IPS-15b (cell line): ENCODE measurements around the gene RAB40B.

Source experiments
- H3K27me3 ChIP-seq: one replicate; pipeline ENCODE4 v1.6.1; 2013; ENCODE audit warnings: low read length; ENCODE audit not compliant: control insufficient read depth, insufficient read depth
- H3K36me3 ChIP-seq: one replicate; pipeline ENCODE4 v1.6.1; 2013; ENCODE audit warnings: low read length; ENCODE audit not compliant: control insufficient read depth, insufficient read depth
- H3K4me1 ChIP-seq: one replicate; pipeline ENCODE4 v1.6.1; 2013; ENCODE audit warnings: mild to moderate bottlenecking, low read length; ENCODE audit not compliant: control insufficient read depth, insufficient read depth
- H3K4me3 ChIP-seq: one replicate; pipeline ENCODE4 v1.5.1; 2013; ENCODE audit warnings: low read depth, low read length
- H3K9ac ChIP-seq: one replicate; pipeline ENCODE4 v1.6.1; 2013; ENCODE audit warnings: low read depth, mild to moderate bottlenecking, low read length
- H3K9me3 ChIP-seq: one replicate; pipeline ENCODE4 v1.6.1; 2013; ENCODE audit warnings: mild to moderate bottlenecking, low read length; ENCODE audit not compliant: control insufficient read depth, insufficient read depth

Gene RAB40B

DNA sequence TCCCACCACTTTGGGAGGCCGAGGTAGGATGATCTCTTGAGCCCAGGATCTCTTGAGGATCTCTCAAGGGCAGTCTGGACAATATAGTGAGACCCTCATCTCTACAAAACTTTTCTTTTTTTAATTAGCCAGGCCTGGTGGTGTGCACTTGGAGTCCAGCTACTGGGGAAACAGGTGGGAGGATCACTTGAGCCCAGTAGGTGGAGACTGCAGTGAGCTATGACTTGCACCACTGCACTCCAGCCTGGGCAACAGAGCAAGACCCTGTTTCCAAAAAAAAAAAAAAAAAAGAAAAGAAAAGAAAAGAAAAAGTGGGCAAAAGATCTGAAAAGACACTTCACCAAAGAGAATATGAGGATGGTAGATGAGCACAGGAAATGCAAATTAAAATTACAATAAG, 15.0 kb downstream of the RAB40B start:
- Histone ChIP-seq H3K4me3 (no peak overlapping the region), H3K9me3 (no peaks in the 10 kb centered on the region), H3K36me3 (no peaks in the 10 kb centered on the region), H3K27me3 (no peaks in the 10 kb centered on the region), H3K9ac (no peak overlapping the region), H3K4me1 (no peaks in the 10 kb centered on the region)

DNA sequence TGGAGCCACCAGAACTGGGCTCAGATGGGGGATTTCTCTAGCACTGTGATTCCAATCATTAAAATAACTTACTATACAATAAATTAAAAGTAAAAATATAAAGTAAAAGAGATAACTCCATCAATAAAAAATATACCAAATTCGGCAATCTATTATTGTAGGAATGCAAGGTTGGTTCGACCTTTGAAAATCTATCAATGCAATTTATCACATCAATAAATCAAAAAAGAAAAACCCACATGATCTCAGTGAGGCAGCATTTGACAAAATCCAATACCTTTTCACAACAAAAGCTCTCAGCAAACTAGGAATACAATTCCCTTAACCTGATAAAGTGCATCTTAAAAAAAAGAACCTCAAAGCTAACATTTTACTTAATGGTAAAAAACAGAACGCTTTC, 17.0 kb downstream of the RAB40B start:
- Histone ChIP-seq H3K27me3 (no peaks in the 10 kb centered on the region), H3K9ac (no peak overlapping the region), H3K9me3 (no peaks in the 10 kb centered on the region), H3K4me1 (no peaks in the 10 kb centered on the region), H3K4me3 (no peak overlapping the region), H3K36me3 (no peaks in the 10 kb centered on the region)

DNA sequence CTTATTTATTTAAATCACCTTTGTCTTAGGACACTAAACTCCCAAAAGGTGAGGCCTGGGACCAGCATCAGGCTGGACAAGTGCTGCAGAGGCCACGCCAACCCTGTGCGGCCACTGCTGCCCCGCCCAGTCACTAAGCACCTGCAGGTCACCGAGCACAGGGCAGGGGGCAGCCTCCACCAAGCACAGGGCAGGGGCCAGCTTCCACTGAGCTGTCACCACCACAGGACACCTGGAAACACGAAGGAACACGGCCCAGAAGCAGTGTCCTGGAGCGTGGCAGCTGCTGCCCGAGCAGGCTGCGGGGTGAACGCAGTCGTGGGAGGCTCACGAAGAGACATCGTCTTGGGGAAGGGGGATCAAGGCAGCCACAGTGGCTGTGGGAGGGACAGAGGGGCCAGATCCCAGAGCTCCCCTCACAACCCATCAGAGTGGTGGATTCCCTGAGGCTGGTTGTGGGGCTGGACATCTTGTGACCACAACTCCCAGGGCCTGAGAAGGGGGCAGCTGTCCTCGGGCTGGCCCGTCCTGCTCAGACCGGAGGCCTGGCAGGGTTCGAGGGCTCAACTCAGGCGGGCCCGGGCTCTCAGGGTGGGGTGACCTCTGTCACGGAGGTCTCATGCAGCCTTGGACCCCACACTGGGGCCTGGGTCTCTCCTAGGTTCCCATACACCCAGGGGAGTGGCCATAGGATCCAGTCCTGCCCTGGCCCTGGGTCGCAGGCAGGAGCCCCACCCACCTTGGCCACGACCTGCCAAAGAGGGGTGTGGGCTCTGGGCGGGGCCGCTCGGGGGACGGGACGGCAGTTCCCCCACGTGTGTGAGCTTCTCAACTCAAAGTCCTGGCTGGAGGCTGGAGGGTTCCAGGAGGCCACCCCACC, 18.7 kb downstream of the RAB40B start:
- H3K36me3 ChIP-seq = no peaks in the 10 kb centered on the region

DNA sequence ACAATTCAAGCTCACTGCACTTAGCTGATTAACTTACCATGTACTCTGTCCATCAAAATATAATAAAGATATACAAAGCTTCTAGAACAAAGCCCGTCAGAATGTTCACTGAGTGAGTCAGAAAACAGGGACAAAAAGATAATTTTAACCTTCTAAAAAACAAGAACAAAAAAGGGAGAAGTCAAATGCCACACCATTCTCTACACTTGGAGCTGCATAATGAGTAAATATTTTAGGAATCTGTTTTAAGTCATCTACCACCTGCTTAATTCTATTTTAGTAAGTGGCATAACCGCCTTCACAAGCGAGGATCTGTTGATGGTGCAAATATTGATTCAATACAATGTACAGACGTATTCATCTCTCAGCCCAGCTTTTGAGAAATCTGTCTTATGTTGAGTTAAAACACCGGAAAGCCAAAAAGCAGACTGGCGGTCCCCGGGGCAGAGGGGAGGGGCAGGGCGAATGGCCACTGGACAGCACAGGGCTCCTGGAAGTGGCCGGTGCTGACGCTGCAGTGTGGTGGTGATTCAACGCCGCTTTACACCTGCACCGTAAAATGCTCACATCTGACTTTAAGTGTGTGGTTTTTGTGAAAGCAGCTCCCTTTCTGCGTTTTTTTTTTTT, 20.1 kb downstream of the RAB40B start:
- no peaks in the 10 kb centered on the region for H3K4me1 ChIP-seq
- no peak overlapping the region for H3K9ac ChIP-seq
- no peaks in the 10 kb centered on the region for H3K27me3 ChIP-seq
- no peak overlapping the region for H3K4me3 ChIP-seq
- no peaks in the 10 kb centered on the region for H3K36me3 ChIP-seq
- H3K9me3 ChIP-seq = no peaks in the 10 kb centered on the region

More for the DNA sequence above, 18.7 kb downstream of the RAB40B start:
- H3K9me3 ChIP-seq = no peaks in the 10 kb centered on the region
- no peaks in the 10 kb centered on the region for H3K27me3 ChIP-seq
- no peak overlapping the region for H3K4me3 ChIP-seq
- H3K9ac ChIP-seq = no peak overlapping the region
- no peaks in the 10 kb centered on the region for H3K4me1 ChIP-seq

DNA sequence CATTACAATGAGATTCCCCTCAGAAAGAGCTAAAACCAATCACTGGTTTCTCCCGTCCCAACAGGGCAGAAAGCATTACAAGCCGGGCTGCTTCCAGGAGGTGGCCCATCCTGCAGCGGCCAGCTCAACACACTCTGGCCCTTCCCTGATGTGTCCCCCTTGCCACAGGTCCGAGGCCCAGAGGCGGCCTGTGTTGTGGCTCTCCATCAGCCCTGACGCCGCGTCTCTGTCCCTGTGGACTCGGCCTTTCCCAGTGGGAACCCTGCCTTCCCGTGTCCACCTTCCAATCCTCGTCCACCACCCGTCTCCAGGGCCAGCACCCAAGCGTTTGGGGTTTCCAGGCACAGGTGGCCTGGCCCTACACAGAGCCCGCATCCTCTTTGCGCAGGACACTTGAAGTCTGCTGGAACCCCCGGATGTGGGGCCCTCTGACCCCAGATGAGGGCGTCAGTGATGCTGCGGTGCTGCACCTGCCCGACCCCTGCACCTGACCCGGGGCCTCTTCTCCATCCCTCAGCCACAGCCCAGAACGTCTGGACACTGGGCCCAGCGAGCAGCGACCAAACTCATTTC, 21.1 kb downstream of the RAB40B start:
- H3K9ac ChIP-seq = no peak overlapping the region
- no peaks in the 10 kb centered on the region for H3K27me3 ChIP-seq
- H3K9me3 ChIP-seq = no peaks in the 10 kb centered on the region
- H3K4me3 ChIP-seq = no peak overlapping the region
- H3K36me3 ChIP-seq = no peaks in the 10 kb centered on the region
- H3K4me1 ChIP-seq = no peaks in the 10 kb centered on the region

DNA sequence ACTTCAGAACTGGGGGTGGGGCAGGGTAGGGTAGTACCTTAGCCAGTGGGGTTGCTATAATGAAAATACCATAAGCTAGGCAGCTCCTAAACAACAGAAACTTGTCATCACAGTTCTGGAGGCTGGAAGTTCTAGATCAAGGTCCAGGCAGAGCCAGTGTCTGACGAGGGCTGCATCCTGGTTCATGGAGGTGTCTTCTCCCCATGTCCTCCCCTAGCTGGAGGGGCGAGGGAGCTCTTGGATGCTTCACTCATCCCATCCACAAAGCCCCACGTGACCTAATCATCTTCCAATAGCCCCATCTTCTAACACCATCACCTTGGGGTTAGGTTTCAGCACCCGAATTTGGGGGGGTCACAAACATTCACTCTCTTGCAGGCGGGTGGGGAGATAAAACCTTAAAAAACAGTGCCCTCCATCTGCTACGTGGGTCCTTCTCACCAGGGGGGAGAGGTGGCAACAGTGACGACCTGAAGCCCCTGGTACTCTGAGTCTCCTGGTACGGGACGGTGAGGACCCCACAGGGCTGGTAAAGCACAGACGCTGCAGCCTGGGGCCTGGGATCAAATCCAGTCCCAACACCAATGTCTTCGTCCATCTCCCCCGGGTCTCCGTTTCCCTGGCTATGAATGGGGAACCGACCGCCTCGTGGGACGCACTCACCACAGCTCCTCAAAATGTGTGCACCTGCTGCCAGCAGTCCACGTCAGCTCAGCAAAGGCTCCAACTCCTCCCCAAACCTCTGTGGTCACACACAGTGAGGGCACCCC, 22.8 kb downstream of the RAB40B start:
- Histone ChIP-seq H3K4me1 (no peaks in the 10 kb centered on the region), H3K4me3 (no peak overlapping the region), H3K9ac (no peak overlapping the region), H3K36me3 (no peaks in the 10 kb centered on the region), H3K27me3 (no peaks in the 10 kb centered on the region), H3K9me3 (no peaks in the 10 kb centered on the region)

DNA sequence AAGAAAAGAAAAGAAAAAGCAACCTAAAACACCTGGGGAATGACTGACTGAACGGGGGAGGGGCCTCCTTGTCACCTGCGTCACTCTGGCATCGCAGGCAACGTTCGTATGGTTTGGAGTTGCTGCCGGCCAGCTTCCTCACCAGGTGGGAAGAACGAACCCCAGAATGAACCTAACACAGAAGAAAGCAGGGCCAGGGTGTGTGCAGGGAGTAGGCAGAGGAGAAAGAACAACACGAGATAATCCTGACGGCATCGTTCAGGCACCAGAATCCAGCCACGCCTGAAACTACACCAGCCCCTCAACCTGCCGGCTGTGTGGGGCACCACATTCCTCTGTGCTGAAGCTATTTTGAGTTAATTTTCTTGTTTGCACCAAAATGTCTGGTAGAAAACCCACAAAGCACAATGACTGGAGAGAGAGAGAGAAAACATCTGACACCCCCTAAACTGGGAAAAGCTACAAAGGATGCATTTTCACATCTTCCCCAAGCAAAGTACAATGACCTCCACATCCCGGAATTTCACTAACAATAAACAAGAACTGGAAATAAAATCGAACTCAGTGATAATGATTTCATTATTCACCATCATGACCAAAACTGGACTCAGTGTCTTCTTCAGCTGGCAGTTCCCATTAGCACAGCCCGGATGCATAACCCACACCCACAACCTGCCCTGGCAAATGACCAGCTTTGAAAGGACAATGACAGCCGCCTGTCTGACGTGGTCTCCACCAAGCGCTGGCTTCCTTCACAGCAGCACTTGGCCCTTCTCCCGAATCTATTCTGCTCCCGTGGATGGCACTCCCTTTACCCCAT, 23.6 kb downstream of the RAB40B start:
- Histone ChIP-seq H3K36me3 (no peaks in the 10 kb centered on the region), H3K9ac (no peak overlapping the region), H3K27me3 (no peaks in the 10 kb centered on the region), H3K4me3 (no peak overlapping the region), H3K9me3 (no peaks in the 10 kb centered on the region), H3K4me1 (no peaks in the 10 kb centered on the region)

DNA sequence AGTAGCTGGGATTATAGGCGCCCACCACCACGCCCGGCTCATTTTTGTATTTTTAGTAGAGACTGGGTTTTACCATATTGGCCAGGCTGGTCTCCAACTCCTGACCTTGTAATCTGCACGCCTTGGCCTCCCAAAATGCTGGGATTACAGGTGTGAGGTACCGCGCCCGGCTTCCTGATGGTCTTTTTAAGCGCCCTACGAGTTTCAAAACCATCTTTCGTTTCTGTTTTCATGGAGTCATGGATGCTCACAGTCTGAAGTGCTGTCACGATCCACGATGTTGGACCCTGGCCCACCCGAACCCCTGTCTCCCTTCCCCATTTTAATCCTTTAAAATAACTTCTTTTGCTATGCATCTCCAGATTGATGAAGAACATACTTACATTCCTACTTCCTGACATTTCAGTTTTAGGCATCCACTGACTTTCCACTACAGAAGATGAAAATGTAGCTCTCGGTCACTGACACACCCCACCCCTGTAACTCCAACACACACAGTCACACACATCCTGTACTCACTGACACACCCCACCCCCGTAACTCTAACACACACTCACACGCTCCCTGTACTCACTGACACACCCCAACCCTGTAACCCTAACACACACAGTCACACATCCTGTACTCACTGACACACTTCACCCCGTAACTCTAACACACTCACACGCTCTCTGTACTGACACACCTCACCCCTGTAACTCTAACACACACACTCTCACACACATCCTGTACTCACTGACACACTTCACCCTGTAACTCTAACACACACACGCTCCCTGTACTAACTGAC, 27.6 kb downstream of the RAB40B start:
- no peaks in the 10 kb centered on the region for H3K27me3 ChIP-seq
- no peaks in the 10 kb centered on the region for H3K36me3 ChIP-seq
- H3K9me3 ChIP-seq = no peaks in the 10 kb centered on the region
- no peaks in the 10 kb centered on the region for H3K4me1 ChIP-seq
- no peak overlapping the region for H3K9ac ChIP-seq
- no peak overlapping the region for H3K4me3 ChIP-seq

DNA sequence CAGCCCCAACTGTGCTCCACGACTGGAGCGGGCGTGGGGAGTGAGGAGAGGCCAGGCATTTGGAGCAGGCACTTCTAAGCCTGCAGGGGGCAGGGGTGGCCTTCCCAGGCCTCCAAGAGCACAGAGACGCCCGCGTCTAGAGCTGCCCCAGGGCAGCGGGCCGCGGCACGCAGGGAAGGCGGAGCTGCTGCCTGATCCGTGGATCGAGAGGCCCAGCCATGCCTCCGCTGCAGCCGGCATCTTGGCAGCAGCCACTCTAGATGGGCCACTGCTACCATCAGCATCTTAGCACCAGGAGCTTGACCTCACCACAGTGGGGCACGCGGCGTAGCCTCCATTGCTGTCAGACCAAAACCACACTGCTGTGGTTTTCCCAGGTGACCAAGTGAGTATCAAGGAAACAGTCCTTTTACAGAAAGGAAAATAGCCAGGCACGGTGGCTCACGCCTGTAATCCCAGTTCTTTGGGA, 29.8 kb downstream of the RAB40B start:
- Histone ChIP-seq H3K4me1 (no peaks in the 10 kb centered on the region), H3K27me3 (no peaks in the 10 kb centered on the region), H3K9ac (no peak overlapping the region), H3K4me3 (no peak overlapping the region), H3K36me3 (no peaks in the 10 kb centered on the region), H3K9me3 (no peaks in the 10 kb centered on the region)

DNA sequence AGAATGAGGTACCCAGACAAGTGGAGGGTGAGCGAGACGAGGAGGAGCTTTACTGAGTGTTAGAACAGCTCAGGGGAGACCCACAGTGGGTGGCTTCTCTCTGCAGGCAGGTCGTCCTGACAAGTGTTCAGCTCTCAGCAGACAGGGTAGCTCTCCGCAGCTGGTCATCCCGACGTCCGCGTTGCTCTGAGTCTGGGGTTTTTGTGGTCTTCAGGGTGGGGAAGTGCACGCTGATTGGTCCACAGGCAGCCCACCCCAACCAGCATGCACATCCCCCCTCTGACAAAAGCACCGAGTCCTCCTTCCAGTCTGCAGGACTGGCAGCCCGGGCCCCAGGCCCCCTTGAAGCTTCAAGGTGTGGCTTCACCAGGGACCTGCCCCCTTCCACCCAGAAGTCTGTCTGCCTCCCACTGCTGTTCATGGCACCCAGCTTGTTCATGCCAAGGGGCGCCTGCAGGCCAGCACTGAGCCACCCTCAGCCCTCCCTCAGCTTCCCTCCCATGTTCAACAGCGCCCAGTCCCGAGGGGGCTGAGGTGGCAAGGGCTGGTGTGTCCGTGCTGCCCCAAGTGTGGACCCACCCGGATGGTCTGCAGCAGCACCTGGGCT, 30.4 kb downstream of the RAB40B start:
- H3K27me3 ChIP-seq = no peaks in the 10 kb centered on the region
- H3K9ac ChIP-seq = no peak overlapping the region
- no peaks in the 10 kb centered on the region for H3K4me1 ChIP-seq
- H3K9me3 ChIP-seq = no peaks in the 10 kb centered on the region
- no peaks in the 10 kb centered on the region for H3K36me3 ChIP-seq
- no peak overlapping the region for H3K4me3 ChIP-seq
